Spleen (tissue), 11 donors: ENCODE results near the gene FAM222A. TPM values are rescaled to one million over a fixed set of nuclear protein-coding genes. Genes with fewer than 3 reads are reported as not detected.

Experiments used
- DNase-seq: peaks from one replicate; pipeline ENCODE4 v3.0.0-alpha.2; 2020
- H3K27ac ChIP-seq, 8 donors: fragments of 200-600 bp; sonication (generic) in 7 of 8; 1 replicate in 4 of 8; 2 replicates in 4 of 8; pipeline versions ENCODE4 v1.5.0 to v1.8.0; 2016 to 2021; ENCODE audit warnings: inconsistent platforms in 4 of 8, mild to moderate bottlenecking in 4 of 8, moderate library complexity in 1 of 8
- H3K27me3 ChIP-seq, 7 donors: fragments of 200-600 bp; sonication (generic) in 6 of 7; replicated peaks in 1 of 7; 1 replicate in 4 of 7; 2 replicates in 3 of 7; pipeline versions ENCODE4 v1.5.0 to v1.8.0; 2016 to 2021; ENCODE audit warnings: inconsistent platforms in 3 of 7, mild to moderate bottlenecking in 1 of 7
- H3K36me3 ChIP-seq, 6 donors: fragments of 200-600 bp; sonication (generic) in 5 of 6; 1 replicate in 4 of 6; 2 replicates in 2 of 6; pipeline versions ENCODE4 v1.5.0 to v1.8.0; 2016 to 2021; ENCODE audit warnings: inconsistent platforms in 2 of 6
- H3K4me1 ChIP-seq, 6 donors: fragments of 200-600 bp; sonication (generic) in 5 of 6; 1 replicate in 3 of 6; 2 replicates in 3 of 6; pipeline versions ENCODE4 v1.5.0 to v1.8.0; 2016 to 2021; ENCODE audit warnings: inconsistent platforms in 3 of 6
- H3K4me3 ChIP-seq, 8 donors: fragments of 200-600 bp; sonication (generic) in 7 of 8; 1 replicate in 4 of 8; 2 replicates in 4 of 8; pipeline versions ENCODE4 v1.5.0 to v1.8.0; 2016 to 2021; ENCODE audit warnings: inconsistent platforms in 4 of 8, mild to moderate bottlenecking in 4 of 8, moderate library complexity in 2 of 8
- H3K9me3 ChIP-seq, 8 donors: fragments of 200-600 bp; sonication (generic) in 7 of 8; 1 replicate in 4 of 8; 2 replicates in 4 of 8; pipeline versions ENCODE4 v1.5.0 to v1.8.0; 2016 to 2021; ENCODE audit warnings: inconsistent platforms in 4 of 8
- POLR2A ChIP-seq, 3 donors: fragments of 450-650 bp; IDR thresholded peaks; one replicate each; pipeline ENCODE4 v1.5.1; 2017; ENCODE audit warnings: antibody characterized with exemption in 3 of 3, mild to moderate bottlenecking in 1 of 3
- POLR2AphosphoS5 ChIP-seq, 3 donors: sonication (generic); formaldehyde crosslinking; IDR thresholded peaks; one replicate each; pipeline ENCODE4 v1.5.1; 2017; ENCODE audit warnings: antibody characterized with exemption in 3 of 3
- WGBS, 5 donors: extraction: QIAGEN DNeasy Blood & Tissue Kit in 3 of 5; methylation state at CpG; one replicate each; pipeline versions ENCODE4 v1.1.5 to v1.1.7; 2013 to 2018; 5-methylcytosine and 5-hydroxymethylcytosine counted together
- intact Hi-C: fragments of 100-400 bp; cut with DNase I; formaldehyde crosslinking; loops from one replicate; pipeline ENCODE4 v1.15.0; 2023; ENCODE audit warnings: low total_unique reads
- polyA plus RNA-seq, 3 donors: library from polyadenylated mRNA; stranded (reverse); fragments of 200-250 nt; gene quantifications; one replicate each; pipeline ENCODE4 v1.2.1, GENCODE V29; 2013
- total RNA-seq, 7 donors: library from RNA; depleted of rRNA in 3 of 7; stranded (reverse); fragments of >200 nt in 3 of 7; fragmentation: NEBNext Ultra II Directional in 4 of 7; extraction: Animal tissue kit (Norgen Biotek cat#: 25700) in 4 of 7; gene quantifications; one replicate each; pipeline versions ENCODE4 v1.1.0 to v1.2.1, GENCODE V29; 2016 to 2021
- TF ChIP-seq, protein P1 (sequence below), 11 experiments: fragments of 200-600 bp in 7 of 11; fragments of 450-650 bp in 4 of 11; sonication (generic) in 4 of 11; IDR thresholded peaks in 8 of 11; conservative IDR thresholded peaks in 3 of 11; 1 replicate in 7 of 11; 2 replicates in 4 of 11; pipeline versions ENCODE4 v1.4.0 to v1.8.0; 2016 to 2021; ENCODE audit warnings: antibody characterized with exemption in 11 of 11, inconsistent platforms in 4 of 11, mild to moderate bottlenecking in 1 of 11
- donor health status: healthy with polysubstance abuse.
- donor health status: DM: no; HTN: no; CAD: no; lungs with moderate emphysema.
- donor health status: DM: no; HTN: no; CAD: no.
- donor health status: Bipolar disorder and iron deficiency.
- donor health status: healthy.
- donor health status: DM: no; HTN: no; CAD: no.
- donor health status: DM: yes; HTN: yes; CAD: no.

FAM222A gene
- total and polyA plus RNA-seq, 10 donors: 1.3 to 30.7 (median 16.8) TPM

DNA sequence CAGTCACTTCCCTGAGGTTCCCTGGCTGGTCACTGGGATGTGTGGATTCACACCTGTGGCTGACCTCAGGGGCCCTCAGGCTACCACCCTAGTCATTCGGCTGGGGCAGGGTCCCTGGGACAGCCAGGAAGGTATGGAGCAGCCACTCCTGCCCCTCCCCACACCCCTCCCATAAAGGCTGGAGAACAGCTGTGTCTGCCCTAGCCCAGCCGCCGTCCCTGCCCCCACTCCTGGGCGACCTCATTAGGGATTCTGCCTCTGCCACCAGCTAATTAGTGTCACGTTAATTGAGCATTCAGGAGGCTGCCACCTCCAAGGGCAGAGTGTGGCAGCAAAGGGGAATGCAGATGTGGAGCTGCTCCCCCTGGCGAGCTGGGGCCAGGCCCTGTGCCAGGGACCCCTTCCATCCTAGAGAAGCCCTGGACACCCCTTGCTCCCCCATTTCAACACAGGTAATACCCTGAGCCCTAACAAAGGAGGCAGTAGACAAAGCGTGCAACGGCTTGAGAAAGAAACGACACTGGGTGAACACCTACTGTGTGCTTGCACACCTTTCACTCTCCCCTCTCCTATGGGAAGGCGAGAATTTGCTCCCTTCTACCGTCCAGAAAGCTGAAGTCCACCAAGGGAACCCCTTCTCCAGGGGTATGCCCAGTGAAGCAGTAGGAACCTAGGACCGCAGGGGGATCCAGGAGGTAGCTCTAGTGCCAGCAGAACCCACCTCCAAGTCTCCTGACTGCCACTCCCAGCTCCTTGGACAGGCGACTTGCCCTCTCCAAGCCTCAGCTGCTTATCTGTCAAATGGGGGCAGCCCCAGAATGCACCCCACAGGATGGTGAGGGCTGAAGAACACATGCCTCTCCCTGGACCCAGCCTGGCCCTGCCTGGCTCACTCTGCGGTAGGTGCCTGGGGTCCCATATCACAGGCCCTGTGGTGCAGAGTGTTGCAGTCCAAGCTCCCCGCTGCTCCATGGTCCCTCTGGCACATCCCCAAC is 45.1 kb downstream of the FAM222A start:
- no peak for DNase-seq
- Histone ChIP-seq H3K27ac (no peak overlapping the region), H3K4me1 (peaks cover 0 to 58% (median 27%) of the 10 kb centered on the region in 6 donors), H3K9me3 (peaks cover 4 to 35% (median 30%) of the 10 kb centered on the region in 8 donors), H3K36me3 (no peaks in the 10 kb centered on the region), H3K27me3 (no peaks in the 10 kb centered on the region), H3K4me3 (no peak overlapping the region)
- WGBS, 5 donors: 71 to 89% (median 82%) methylated on average over 11 to 15 of the region's 15 CpGs
- intact Hi-C loops: no loop called here
- TF ChIP-seq POLR2AphosphoS5 (IDR thresholded peaks at IDR 0.05): no peak
- TF ChIP-seq, protein P1, sequence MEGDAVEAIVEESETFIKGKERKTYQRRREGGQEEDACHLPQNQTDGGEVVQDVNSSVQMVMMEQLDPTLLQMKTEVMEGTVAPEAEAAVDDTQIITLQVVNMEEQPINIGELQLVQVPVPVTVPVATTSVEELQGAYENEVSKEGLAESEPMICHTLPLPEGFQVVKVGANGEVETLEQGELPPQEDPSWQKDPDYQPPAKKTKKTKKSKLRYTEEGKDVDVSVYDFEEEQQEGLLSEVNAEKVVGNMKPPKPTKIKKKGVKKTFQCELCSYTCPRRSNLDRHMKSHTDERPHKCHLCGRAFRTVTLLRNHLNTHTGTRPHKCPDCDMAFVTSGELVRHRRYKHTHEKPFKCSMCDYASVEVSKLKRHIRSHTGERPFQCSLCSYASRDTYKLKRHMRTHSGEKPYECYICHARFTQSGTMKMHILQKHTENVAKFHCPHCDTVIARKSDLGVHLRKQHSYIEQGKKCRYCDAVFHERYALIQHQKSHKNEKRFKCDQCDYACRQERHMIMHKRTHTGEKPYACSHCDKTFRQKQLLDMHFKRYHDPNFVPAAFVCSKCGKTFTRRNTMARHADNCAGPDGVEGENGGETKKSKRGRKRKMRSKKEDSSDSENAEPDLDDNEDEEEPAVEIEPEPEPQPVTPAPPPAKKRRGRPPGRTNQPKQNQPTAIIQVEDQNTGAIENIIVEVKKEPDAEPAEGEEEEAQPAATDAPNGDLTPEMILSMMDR (IDR thresholded peaks at IDR 0.05 in 8 of 11, conservative IDR thresholded peaks at IDR 0.05 in 3 of 11): no peak
- TF ChIP-seq POLR2A (IDR thresholded peaks at IDR 0.05): no peak

DNA sequence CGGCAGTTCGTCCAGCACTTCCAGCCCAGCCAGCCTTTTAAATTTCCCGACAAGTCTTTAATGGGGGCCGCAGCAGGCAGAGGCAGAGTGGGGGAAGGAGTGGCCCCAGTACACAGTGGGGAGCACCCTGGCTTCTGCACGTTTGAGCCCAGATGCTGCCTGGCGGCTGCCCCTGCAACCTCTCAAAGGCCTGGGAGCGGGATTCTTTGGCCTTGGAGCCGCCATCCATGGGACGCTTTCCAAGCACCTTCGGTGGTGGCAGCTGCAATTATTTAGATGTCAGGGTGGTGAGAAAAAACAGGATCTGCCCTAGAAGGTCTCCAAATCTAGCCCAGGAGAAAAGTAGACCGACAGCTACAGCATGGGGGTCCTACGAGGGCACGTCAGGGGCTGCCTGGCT is 46.0 kb downstream of the FAM222A start:
- TF ChIP-seq POLR2AphosphoS5 (IDR thresholded peaks at IDR 0.05) (no peak), POLR2A (IDR thresholded peaks at IDR 0.05) (no peak)
- TF ChIP-seq, protein P1 (IDR thresholded peaks at IDR 0.05 in 8 of 11, conservative IDR thresholded peaks at IDR 0.05 in 3 of 11): no peak
- intact Hi-C loops: no loop called here
- H3K9me3 ChIP-seq: peaks cover 4 to 36% (median 31%) of the 10 kb centered on the region in 8 donors
- H3K4me3 ChIP-seq: no peak overlapping the region
- no peaks in the 10 kb centered on the region for H3K27me3 ChIP-seq
- no peaks in the 10 kb centered on the region for H3K36me3 ChIP-seq
- H3K4me1 ChIP-seq: peaks cover 0 to 49% (median 25%) of the 10 kb centered on the region in 6 donors
- 76 to 90% (median 82%) methylated on average over 13 of the region's 13 CpGs for WGBS, 5 donors
- peak; percentile 49 for DNase-seq
- peak overlapping the region in 2 of 8 donors; percentile 54 to 59 for H3K27ac ChIP-seq

DNA sequence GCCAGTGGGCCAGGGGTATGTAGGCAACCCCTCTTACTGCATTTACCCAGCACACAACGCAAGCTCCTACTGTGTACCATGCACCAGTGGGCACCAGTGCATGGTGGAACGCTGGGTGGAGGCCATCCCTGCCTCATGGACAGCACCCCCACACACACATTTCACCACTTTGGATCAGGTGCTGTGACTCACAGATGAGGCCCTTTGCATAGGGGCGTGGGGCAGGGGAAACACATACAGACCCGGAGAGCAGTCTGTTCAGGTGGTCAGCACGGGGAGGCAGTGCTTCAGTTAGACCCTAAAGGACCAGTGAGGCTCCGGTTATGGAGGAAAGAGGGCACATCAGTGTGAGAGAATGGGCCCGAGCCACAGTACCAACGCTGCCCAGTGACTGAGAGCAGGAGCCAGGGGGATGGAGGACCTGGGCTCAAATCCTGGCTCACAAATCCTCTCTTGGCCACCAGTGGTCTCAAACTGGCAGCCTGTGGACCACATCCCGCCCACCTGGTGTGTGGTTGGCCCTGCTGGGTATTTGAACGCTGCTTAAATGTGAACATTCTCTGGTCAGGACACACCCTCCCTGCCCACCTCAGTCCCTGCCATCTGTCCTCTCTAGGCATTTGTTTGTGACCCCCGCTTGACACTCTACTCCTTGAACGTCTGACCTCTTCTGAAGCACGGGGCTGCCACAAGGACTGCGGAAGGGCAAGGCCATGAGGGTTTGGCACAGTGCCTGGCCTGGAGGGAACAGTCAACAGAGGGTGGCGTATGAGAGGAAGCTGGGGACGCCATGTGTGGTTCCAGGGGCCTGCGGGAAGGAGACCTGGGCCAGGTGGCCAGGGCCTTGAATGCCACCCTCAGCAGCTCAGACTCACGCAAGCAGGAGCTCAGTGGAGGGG is 46.7 kb downstream of the FAM222A start:
- Histone ChIP-seq H3K36me3 (no peaks in the 10 kb centered on the region), H3K4me3 (no peak overlapping the region), H3K27me3 (no peaks in the 10 kb centered on the region), H3K9me3 (peaks cover 4 to 36% (median 31%) of the 10 kb centered on the region in 8 donors), H3K27ac (peak overlapping the region in 4 of 8 donors; percentile 2 to 69 (median 54)), H3K4me1 (peaks cover 0 to 46% (median 23%) of the 10 kb centered on the region in 6 donors)
- 52 to 61% (median 53%) methylated on average over 18 of the region's 18 CpGs for WGBS, 5 donors
- intact Hi-C loops: no loop called here
- DNase-seq: peak; percentile 86
- TF ChIP-seq, protein P1 (IDR thresholded peaks at IDR 0.05 in 8 of 11, conservative IDR thresholded peaks at IDR 0.05 in 3 of 11): no peak
- TF ChIP-seq POLR2AphosphoS5 (IDR thresholded peaks at IDR 0.05) (peak; percentile 66 to 87 (median 84)), POLR2A (IDR thresholded peaks at IDR 0.05) (no peak)
